Nephron (organoid): ENCODE measurements around the gene CP.

Experiments used
- H3K27ac Mint-ChIP-seq, 3 experiments: 2 replicates each; pipeline ENCODE4 v1.8.0; 2020; ENCODE audit warnings: mixed read lengths in 3 of 3, mild to moderate bottlenecking in 2 of 3, moderate library complexity in 1 of 3
- H3K27me3 Mint-ChIP-seq: 2 replicates; pipeline ENCODE4 v1.8.0; 2021; ENCODE audit warnings: low read depth, mild to moderate bottlenecking, moderate library complexity, mixed read lengths
- H3K36me3 Mint-ChIP-seq: 2 replicates; pipeline ENCODE4 v1.8.0; 2020; ENCODE audit warnings: low read depth, mixed read lengths
- H3K4me1 Mint-ChIP-seq: 2 replicates; pipeline ENCODE4 v1.8.0; 2020; ENCODE audit warnings: mixed read lengths
- H3K4me3 Mint-ChIP-seq, 3 experiments: 2 replicates each; pipeline ENCODE4 v1.8.0; 2020; ENCODE audit warnings: mild to moderate bottlenecking in 3 of 3, mixed read lengths in 3 of 3, moderate library complexity in 2 of 3
- H3K9me3 Mint-ChIP-seq: 2 replicates; pipeline ENCODE4 v1.8.0; 2020; ENCODE audit warnings: mixed read lengths
- CTCF ChIP-seq, 3 experiments: fragments of 200-600 bp; sonication (generic); IDR thresholded peaks; one replicate each; pipeline ENCODE4 v1.5.0; 2021; ENCODE audit warnings: antibody characterized with exemption in 3 of 3; ENCODE audit not compliant: unreplicated experiment in 3 of 3

The CP gene

GRCh38 chr3:149153402-149153801, 68.2 kb downstream of the CP start:
- TF ChIP-seq CTCF (IDR thresholded peaks at IDR 0.05; ENCODE audit: unreplicated experiment in 3 of 3) = no peak

GRCh38 chr3:149152420-149152819, 69.2 kb downstream of the CP start:
- no peaks in the 10 kb centered on the region for H3K9me3 Mint-ChIP-seq
- H3K27ac Mint-ChIP-seq = peak overlapping the region in 1 of 3 experiments; percentile 23
- H3K4me3 Mint-ChIP-seq = no peak overlapping the region
- H3K36me3 Mint-ChIP-seq = peaks cover 38% of the 10 kb centered on the region
- no peak for TF ChIP-seq CTCF (IDR thresholded peaks at IDR 0.05; ENCODE audit: unreplicated experiment in 3 of 3)
- no peaks in the 10 kb centered on the region for H3K4me1 Mint-ChIP-seq
- no peaks in the 10 kb centered on the region for H3K27me3 Mint-ChIP-seq

More at GRCh38 chr3:149153402-149153801, 68.2 kb downstream of the CP start:
- no peaks in the 10 kb centered on the region for H3K9me3 Mint-ChIP-seq
- H3K27ac Mint-ChIP-seq = no peak overlapping the region
- no peaks in the 10 kb centered on the region for H3K27me3 Mint-ChIP-seq
- no peaks in the 10 kb centered on the region for H3K4me1 Mint-ChIP-seq
- H3K36me3 Mint-ChIP-seq = peaks cover 44% of the 10 kb centered on the region
- no peak overlapping the region for H3K4me3 Mint-ChIP-seq

GRCh38 chr3:149151843-149152242, 69.8 kb downstream of the CP start:
- Mint-ChIP-seq H3K9me3 (no peaks in the 10 kb centered on the region), H3K36me3 (peaks cover 34% of the 10 kb centered on the region), H3K27me3 (no peaks in the 10 kb centered on the region), H3K4me1 (no peaks in the 10 kb centered on the region), H3K27ac (peak overlapping the region in 2 of 3 experiments; percentile 23 to 75), H3K4me3 (no peak overlapping the region)
- TF ChIP-seq CTCF (IDR thresholded peaks at IDR 0.05; ENCODE audit: unreplicated experiment in 3 of 3) = no peak

- no peak overlapping the region for H3K4me3 Mint-ChIP-seq
- no peak for TF ChIP-seq CTCF (IDR thresholded peaks at IDR 0.05; ENCODE audit: unreplicated experiment in 3 of 3)
- peaks cover 26% of the 10 kb centered on the region for H3K36me3 Mint-ChIP-seq
- H3K4me1 Mint-ChIP-seq = no peaks in the 10 kb centered on the region
- H3K27me3 Mint-ChIP-seq = no peaks in the 10 kb centered on the region
- H3K9me3 Mint-ChIP-seq = no peaks in the 10 kb centered on the region
- no peak overlapping the region for H3K27ac Mint-ChIP-seq
Measured at GRCh38 chr3:149150436-149150835, 71.2 kb downstream of the CP start.

- Mint-ChIP-seq H3K27me3 (no peaks in the 10 kb centered on the region), H3K4me1 (no peaks in the 10 kb centered on the region), H3K4me3 (no peak overlapping the region), H3K9me3 (no peaks in the 10 kb centered on the region), H3K36me3 (peaks cover 39% of the 10 kb centered on the region), H3K27ac (no peak overlapping the region)
- TF ChIP-seq CTCF (IDR thresholded peaks at IDR 0.05; ENCODE audit: unreplicated experiment in 3 of 3) = no peak
Measured at GRCh38 chr3:149145974-149146373, 75.7 kb downstream of the CP start.

GRCh38 chr3:149145356-149145755, 76.3 kb downstream of the CP start:
- no peaks in the 10 kb centered on the region for H3K4me1 Mint-ChIP-seq
- H3K4me3 Mint-ChIP-seq = no peak overlapping the region
- no peak for TF ChIP-seq CTCF (IDR thresholded peaks at IDR 0.05; ENCODE audit: unreplicated experiment in 3 of 3)
- peaks cover 36% of the 10 kb centered on the region for H3K36me3 Mint-ChIP-seq
- H3K27ac Mint-ChIP-seq = no peak overlapping the region
- H3K27me3 Mint-ChIP-seq = no peaks in the 10 kb centered on the region
- H3K9me3 Mint-ChIP-seq = no peaks in the 10 kb centered on the region
